Ascending aorta (tissue), 2 donors: ENCODE results near the gene ARID3A. TPM values are rescaled to one million over a fixed set of nuclear protein-coding genes. Genes with fewer than 3 reads are reported as not detected.
A peak's percentile ranks its signal among the peaks of the same experiment; 100 is the strongest.

Experiments
- DNase-seq, 2 donors: peaks; one replicate each; pipeline ENCODE4 v3.0.0-alpha.2; 2019; ENCODE audit warnings: low spot score in 2 of 2
- H3K27ac ChIP-seq, 2 donors: fragments of 200-600 bp; sonication (generic); one replicate each; pipeline ENCODE4 v1.5.1; 2016 to 2017; ENCODE audit warnings: mild to moderate bottlenecking in 1 of 2
- H3K27me3 ChIP-seq: fragments of 200-600 bp; sonication (generic); one replicate; pipeline ENCODE4 v1.5.1; 2017
- H3K36me3 ChIP-seq, 2 donors: fragments of 200-600 bp; sonication (generic); one replicate each; pipeline ENCODE4 v1.5.1; 2016
- H3K4me1 ChIP-seq, 2 donors: fragments of 200-600 bp; sonication (generic); one replicate each; pipeline ENCODE4 v1.5.1; 2016 to 2017; ENCODE audit warnings: mild to moderate bottlenecking in 1 of 2
- H3K4me3 ChIP-seq, 2 donors: fragments of 200-600 bp; sonication (generic); one replicate each; pipeline ENCODE4 v1.5.1; 2016 to 2017; ENCODE audit warnings: mild to moderate bottlenecking in 1 of 2
- H3K9me3 ChIP-seq, 2 donors: fragments of 200-600 bp; sonication (generic); one replicate each; pipeline ENCODE4 v1.5.1; 2016
- intact Hi-C: fragments of 100-400 bp; cut with DNase I; formaldehyde crosslinking; loops from one replicate; pipeline ENCODE4 v1.15.1; 2023
- total RNA-seq: library from RNA; depleted of rRNA; stranded (reverse); fragments of >200 nt; gene quantifications from one replicate; pipeline ENCODE4 v1.1.0, GENCODE V29; 2016
- TF ChIP-seq, protein P1 (sequence below), 3 experiments: fragments of 200-600 bp in 2 of 3; fragments of 450-650 bp in 1 of 3; sonication (generic) in 2 of 3; IDR thresholded peaks; one replicate each; pipeline ENCODE4 v1.5.1; 2016 to 2019; ENCODE audit warnings: antibody characterized with exemption in 3 of 3, mild to moderate bottlenecking in 1 of 3, moderate library complexity in 1 of 3

The ARID3A gene
- total RNA-seq, 1 donor from 2014 or later = 55.3 TPM

DNA sequence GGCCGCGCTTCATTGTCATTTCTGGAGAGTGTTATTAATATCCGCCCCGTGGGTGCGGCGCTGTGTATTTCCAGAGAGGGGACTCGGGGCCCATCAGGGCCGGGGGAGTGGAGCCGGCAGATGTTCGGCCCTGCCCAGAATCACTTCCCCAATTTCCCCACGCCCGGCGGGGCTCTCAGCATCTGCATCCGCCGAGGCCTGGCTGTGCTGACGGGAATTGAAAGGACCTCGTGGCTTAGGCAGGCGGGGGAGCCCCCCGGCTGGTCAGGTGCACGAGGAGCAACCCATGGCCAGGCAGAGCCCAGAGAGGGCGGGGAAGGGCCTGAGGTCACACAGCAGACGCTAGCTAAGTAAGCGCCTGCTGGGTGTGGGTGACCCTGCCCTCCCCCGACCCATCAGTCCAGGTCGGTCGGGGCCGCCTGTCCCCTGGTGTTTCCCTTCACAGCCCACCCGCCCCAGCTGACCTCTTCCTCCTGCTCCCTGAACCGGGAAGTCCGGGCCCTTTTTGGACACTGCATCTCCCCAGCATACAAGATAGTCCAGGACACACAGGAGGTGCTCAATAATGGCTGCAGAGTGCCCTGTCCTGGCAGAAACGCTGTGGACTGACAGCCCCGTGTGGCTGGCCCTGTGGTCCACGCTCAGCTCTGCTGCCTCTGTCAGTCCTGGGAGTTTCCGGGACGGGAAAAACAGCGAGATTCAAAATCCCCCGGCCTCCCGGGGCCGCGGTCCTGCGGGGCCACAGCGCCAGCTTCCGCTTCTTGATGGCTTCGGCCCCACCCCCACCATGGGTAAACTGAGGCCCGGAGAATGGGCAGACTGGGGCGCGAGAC lies 22.1 kb downstream of the ARID3A start:
- H3K27me3 ChIP-seq = no peaks in the 10 kb centered on the region
- no peak overlapping the region for H3K4me3 ChIP-seq
- no peaks in the 10 kb centered on the region for H3K36me3 ChIP-seq
- no peaks in the 10 kb centered on the region for H3K9me3 ChIP-seq
- TF ChIP-seq, protein P1, sequence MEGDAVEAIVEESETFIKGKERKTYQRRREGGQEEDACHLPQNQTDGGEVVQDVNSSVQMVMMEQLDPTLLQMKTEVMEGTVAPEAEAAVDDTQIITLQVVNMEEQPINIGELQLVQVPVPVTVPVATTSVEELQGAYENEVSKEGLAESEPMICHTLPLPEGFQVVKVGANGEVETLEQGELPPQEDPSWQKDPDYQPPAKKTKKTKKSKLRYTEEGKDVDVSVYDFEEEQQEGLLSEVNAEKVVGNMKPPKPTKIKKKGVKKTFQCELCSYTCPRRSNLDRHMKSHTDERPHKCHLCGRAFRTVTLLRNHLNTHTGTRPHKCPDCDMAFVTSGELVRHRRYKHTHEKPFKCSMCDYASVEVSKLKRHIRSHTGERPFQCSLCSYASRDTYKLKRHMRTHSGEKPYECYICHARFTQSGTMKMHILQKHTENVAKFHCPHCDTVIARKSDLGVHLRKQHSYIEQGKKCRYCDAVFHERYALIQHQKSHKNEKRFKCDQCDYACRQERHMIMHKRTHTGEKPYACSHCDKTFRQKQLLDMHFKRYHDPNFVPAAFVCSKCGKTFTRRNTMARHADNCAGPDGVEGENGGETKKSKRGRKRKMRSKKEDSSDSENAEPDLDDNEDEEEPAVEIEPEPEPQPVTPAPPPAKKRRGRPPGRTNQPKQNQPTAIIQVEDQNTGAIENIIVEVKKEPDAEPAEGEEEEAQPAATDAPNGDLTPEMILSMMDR (IDR thresholded peaks at IDR 0.05) = no peak
- DNase-seq = peak; percentile 39 to 81
- intact Hi-C loops = no loop called here
- H3K4me1 ChIP-seq = no peaks in the 10 kb centered on the region
- H3K27ac ChIP-seq = no peak overlapping the region

GRCh38 chr19:948842-949496 lies 23.1 kb downstream of the ARID3A start:
- no peaks in the 10 kb centered on the region for H3K36me3 ChIP-seq
- no peak overlapping the region for H3K4me3 ChIP-seq
- no peak for DNase-seq
- no peaks in the 10 kb centered on the region for H3K27me3 ChIP-seq
- H3K27ac ChIP-seq = no peak overlapping the region
- TF ChIP-seq, protein P1 (IDR thresholded peaks at IDR 0.05) = no peak
- no peaks in the 10 kb centered on the region for H3K9me3 ChIP-seq
- intact Hi-C loops = no loop called here
- H3K4me1 ChIP-seq = no peaks in the 10 kb centered on the region

DNA sequence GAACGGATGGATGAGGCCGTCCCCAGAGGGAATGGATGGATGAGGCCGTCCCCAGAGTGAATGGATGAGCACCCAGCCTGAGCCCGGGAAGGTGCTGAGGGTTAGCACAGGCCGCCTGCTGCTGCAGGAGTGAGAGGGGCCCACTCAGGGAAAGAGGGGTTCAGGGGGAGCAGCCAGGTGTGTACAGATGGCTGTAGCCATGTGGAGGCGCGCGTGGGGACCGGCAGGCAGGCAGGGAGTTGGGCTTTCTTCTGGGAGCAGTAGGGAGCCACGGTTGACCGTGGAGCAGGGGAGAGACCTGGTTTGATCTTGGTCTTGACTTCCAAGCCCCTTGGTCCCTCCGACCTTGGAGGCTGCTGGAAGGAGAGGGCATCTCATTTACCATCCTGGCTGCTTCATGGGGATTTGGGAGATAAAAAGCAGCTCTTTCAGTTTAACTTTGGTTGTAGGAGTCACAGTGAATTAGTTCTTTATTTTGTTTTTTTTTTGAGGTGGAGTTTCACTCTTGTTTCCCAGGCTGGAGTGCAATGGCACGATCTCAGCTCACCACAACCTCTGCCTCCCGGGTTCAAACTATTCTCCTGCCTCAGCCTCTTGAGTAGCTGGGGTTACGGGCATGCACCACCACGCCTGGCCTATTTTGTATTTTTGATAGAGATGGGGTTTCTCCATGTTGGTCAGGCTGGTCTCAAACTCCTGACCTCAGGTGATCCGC lies 24.7 kb downstream of the ARID3A start:
- Histone ChIP-seq H3K9me3 (no peaks in the 10 kb centered on the region), H3K36me3 (no peaks in the 10 kb centered on the region), H3K27me3 (no peaks in the 10 kb centered on the region), H3K4me3 (no peak overlapping the region), H3K4me1 (no peaks in the 10 kb centered on the region), H3K27ac (no peak overlapping the region)
- no peak for DNase-seq
- TF ChIP-seq, protein P1 (IDR thresholded peaks at IDR 0.05) = no peak
- intact Hi-C loops = no loop called here

DNA sequence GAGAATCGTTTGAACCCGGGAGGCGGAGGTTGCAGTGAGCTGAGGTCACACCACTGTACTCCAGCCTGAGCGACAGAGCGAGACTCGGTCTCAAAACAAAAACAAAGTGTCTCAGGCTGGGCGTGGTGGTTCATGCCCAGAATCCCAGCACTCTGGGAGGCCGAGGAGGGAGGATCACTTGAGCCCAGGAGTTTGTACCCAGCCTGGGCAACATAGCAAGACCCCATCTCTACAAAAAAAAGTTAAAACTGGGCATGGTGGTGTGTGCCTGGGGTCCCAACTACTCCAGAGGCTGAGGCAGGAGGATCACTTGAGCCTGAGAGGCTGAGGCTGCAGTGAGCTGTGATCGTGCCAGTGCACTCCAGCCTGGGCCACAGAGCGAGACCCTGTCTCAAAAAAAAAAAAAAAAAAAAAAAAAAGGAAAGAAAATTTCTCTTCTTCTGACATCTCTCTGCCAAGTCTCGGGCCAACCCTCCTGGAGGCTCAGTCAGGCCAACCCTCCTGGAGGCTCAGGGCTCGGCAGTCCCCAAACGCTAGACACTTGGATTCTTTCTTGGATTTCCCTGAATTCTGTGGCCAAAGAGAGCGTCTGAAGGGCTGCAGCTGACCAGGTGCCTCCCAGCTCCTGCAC lies 26.3 kb downstream of the ARID3A start:
- intact Hi-C loops = no loop called here
- no peak for DNase-seq
- Histone ChIP-seq H3K9me3 (no peaks in the 10 kb centered on the region), H3K27me3 (no peaks in the 10 kb centered on the region), H3K4me3 (no peak overlapping the region), H3K27ac (no peak overlapping the region), H3K4me1 (no peaks in the 10 kb centered on the region), H3K36me3 (no peaks in the 10 kb centered on the region)
- TF ChIP-seq, protein P1 (IDR thresholded peaks at IDR 0.05) = no peak

GRCh38 chr19:952680-953444 lies 27.0 kb downstream of the ARID3A start:
- Histone ChIP-seq H3K4me1 (no peaks in the 10 kb centered on the region), H3K36me3 (no peaks in the 10 kb centered on the region), H3K9me3 (no peaks in the 10 kb centered on the region), H3K27me3 (no peaks in the 10 kb centered on the region), H3K4me3 (no peak overlapping the region), H3K27ac (no peak overlapping the region)
- no peak for DNase-seq
- intact Hi-C loops = no loop called here
- TF ChIP-seq, protein P1 (IDR thresholded peaks at IDR 0.05) = no peak
